Karpas-422 (cell line): ENCODE data around the gene TPK1. TPM values are rescaled to one million over a fixed set of nuclear protein-coding genes. Genes with fewer than 3 reads are reported as not detected.
"Not testable (repeated sequence)": the region's sequence is repeated elsewhere in the genome, so short reads cannot be mapped to it uniquely, and the experiment has no call there.

Source experiments
- DNase-seq: peaks from one replicate; pipeline ENCODE4 v3.0.0-alpha.2; 2015
- H2AFZ ChIP-seq: fragments of 200-600 bp; sonication (generic); 2 replicates; pipeline ENCODE4 v1.6.1; 2014; ENCODE audit warnings: antibody characterized with exemption, low read length, mixed read lengths
- H3K27ac ChIP-seq: fragments of 200-600 bp; sonication (generic); 2 replicates; pipeline ENCODE4 v1.5.1; 2014; ENCODE audit warnings: mild to moderate bottlenecking, low read length, moderate library complexity
- H3K27me3 ChIP-seq: fragments of 200-600 bp; sonication (generic); 2 replicates; pipeline ENCODE4 v1.6.1; 2014; ENCODE audit warnings: low read length, mixed read lengths
- H3K36me3 ChIP-seq: fragments of 200-600 bp; sonication (generic); 2 replicates; pipeline ENCODE4 v1.6.1; 2014; ENCODE audit warnings: low read length, mixed read lengths; ENCODE audit not compliant: insufficient read depth
- H3K4me1 ChIP-seq: fragments of 200-600 bp; sonication (generic); 2 replicates; pipeline ENCODE4 v1.6.1; 2014; ENCODE audit warnings: mild to moderate bottlenecking, low read length, mixed read lengths
- H3K4me2 ChIP-seq: fragments of 200-600 bp; sonication (generic); 2 replicates; pipeline ENCODE4 v1.6.1; 2014; ENCODE audit warnings: low read length, low read depth, mild to moderate bottlenecking; ENCODE audit not compliant: poor library complexity, severe bottlenecking
- H3K4me3 ChIP-seq: fragments of 200-600 bp; sonication (generic); 2 replicates; pipeline ENCODE4 v1.5.1; 2014; ENCODE audit warnings: mild to moderate bottlenecking, antibody characterized with exemption, low read length, mixed read lengths
- H3K79me2 ChIP-seq: fragments of 200-600 bp; sonication (generic); 2 replicates; pipeline ENCODE4 v1.6.1; 2014; ENCODE audit warnings: mild to moderate bottlenecking, low read length, mixed read lengths
- H3K9ac ChIP-seq: fragments of 200-600 bp; sonication (generic); 2 replicates; pipeline ENCODE4 v1.6.0; 2014; ENCODE audit warnings: low read length
- H3K9me2 ChIP-seq: fragments of 200-600 bp; sonication (generic), shearing (Covaris generic); replicated peaks from 2 replicates; pipeline ENCODE4 v1.6.0; 2014; ENCODE audit warnings: mild to moderate bottlenecking, low read length, moderate library complexity; ENCODE audit not compliant: insufficient read depth
- H3K9me3 ChIP-seq: fragments of 300-700, 200-600 bp; sonication (generic); 2 replicates; pipeline ENCODE4 v1.6.1; 2014; ENCODE audit warnings: low read length, mixed read lengths
- H4K20me1 ChIP-seq: fragments of 200-600 bp; sonication (generic); 2 replicates; pipeline ENCODE4 v1.6.1; 2014; ENCODE audit warnings: mild to moderate bottlenecking, antibody characterized with exemption, low read length, low read depth; ENCODE audit not compliant: insufficient read depth
- total RNA-seq: library from RNA; depleted of rRNA; stranded (reverse); fragments of >200 nt; shearing (Covaris generic); gene quantifications from 2 replicates; pipeline ENCODE4 v1.2.3, GENCODE V29; 2014; ENCODE audit warnings: low replicate concordance

The TPK1 gene
- total RNA-seq, 1 experiment from 2014 or later = 11.5 TPM

DNA sequence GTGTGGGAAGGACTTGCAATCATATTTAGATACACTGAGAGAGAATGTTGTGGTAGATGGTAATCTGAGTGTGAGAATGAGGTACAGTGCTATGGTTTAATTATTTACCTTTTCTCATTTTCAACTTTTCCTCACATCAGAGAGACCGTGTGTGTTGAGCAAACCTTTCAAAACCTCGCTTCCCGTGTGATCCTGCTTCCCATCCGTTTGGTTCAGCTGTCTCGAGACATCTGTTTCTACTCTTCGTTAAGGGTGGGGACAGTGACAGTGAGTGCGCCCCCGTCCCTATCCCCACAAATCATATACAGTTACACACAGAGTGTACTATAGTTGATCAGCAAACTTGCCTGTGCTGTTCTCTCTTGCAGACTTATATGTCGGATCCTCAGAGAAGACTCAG lies 399.4 kb downstream of the TPK1 start:
- no peaks in the 10 kb centered on the region for H3K4me1 ChIP-seq
- no peaks in the 10 kb centered on the region for H3K9me3 ChIP-seq
- no peak overlapping the region for H3K9ac ChIP-seq
- H2AFZ ChIP-seq = no peak overlapping the region
- H3K27me3 ChIP-seq = no peaks in the 10 kb centered on the region
- no peak overlapping the region for H3K4me3 ChIP-seq
- H3K36me3 ChIP-seq = no peaks in the 10 kb centered on the region
- no peak overlapping the region for H3K4me2 ChIP-seq
- no peak overlapping the region for H3K27ac ChIP-seq
- no peaks in the 10 kb centered on the region for H3K79me2 ChIP-seq
- no peaks in the 10 kb centered on the region for H3K9me2 ChIP-seq
- no peaks in the 10 kb centered on the region for H4K20me1 ChIP-seq
- no peak for DNase-seq

- Histone ChIP-seq H4K20me1 (no peaks in the 10 kb centered on the region), H3K4me2 (no peak overlapping the region), H3K9me3 (no peaks in the 10 kb centered on the region), H2AFZ (no peak overlapping the region), H3K27ac (no peak overlapping the region), H3K9ac (no peak overlapping the region), H3K4me3 (no peak overlapping the region), H3K79me2 (no peaks in the 10 kb centered on the region), H3K9me2 (no peaks in the 10 kb centered on the region), H3K27me3 (no peaks in the 10 kb centered on the region), H3K36me3 (no peaks in the 10 kb centered on the region), H3K4me1 (no peaks in the 10 kb centered on the region)
- DNase-seq = no peak
Observed at GRCh38 chr7:144428431-144428830, 407.4 kb downstream of the TPK1 start.

- DNase-seq, H2AFZ ChIP-seq, H3K9me2 ChIP-seq: not testable (repeated sequence)
Observed at GRCh38 chr7:144427539-144427938, 408.3 kb downstream of the TPK1 start.

GRCh38 chr7:144418931-144419330 lies 416.9 kb downstream of the TPK1 start:
- not testable (repeated sequence) for DNase-seq, H3K9ac ChIP-seq, H3K4me2 ChIP-seq, H3K4me3 ChIP-seq, H3K4me1 ChIP-seq, H3K27ac ChIP-seq, H4K20me1 ChIP-seq, H3K9me3 ChIP-seq, H3K9me2 ChIP-seq, H3K79me2 ChIP-seq, H3K36me3 ChIP-seq, H2AFZ ChIP-seq, H3K27me3 ChIP-seq

More at GRCh38 chr7:144427539-144427938, 408.3 kb downstream of the TPK1 start:
- not testable (repeated sequence) for H3K27ac ChIP-seq, H3K4me1 ChIP-seq, H4K20me1 ChIP-seq, H3K9ac ChIP-seq, H3K4me3 ChIP-seq, H3K36me3 ChIP-seq, H3K27me3 ChIP-seq, H3K79me2 ChIP-seq, H3K4me2 ChIP-seq, H3K9me3 ChIP-seq

DNA sequence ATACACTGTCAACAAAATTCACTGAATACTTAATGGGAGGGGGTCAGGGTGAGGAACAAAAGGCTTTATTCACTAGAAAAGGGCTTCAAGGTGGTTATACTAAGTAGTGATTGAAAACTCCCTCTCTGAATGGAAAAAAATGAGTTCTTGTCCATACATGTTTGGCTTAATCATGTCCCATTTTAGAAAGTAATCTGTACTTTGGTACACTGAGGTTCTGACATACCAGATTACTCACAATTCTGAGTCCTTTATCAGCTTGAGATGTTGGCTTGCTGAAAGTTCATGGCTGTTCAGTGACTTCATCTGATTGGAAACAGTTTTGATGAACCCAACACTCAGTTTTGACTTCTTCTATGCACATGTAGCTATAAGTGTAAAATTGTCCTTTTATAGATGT lies 419.5 kb downstream of the TPK1 start:
- Histone ChIP-seq H4K20me1 (no peaks in the 10 kb centered on the region), H3K9ac (no peak overlapping the region), H3K36me3 (no peaks in the 10 kb centered on the region), H3K4me3 (no peak overlapping the region), H3K4me2 (no peak overlapping the region), H2AFZ (no peak overlapping the region), H3K4me1 (no peaks in the 10 kb centered on the region), H3K9me2 (no peaks in the 10 kb centered on the region), H3K79me2 (no peaks in the 10 kb centered on the region), H3K9me3 (no peaks in the 10 kb centered on the region), H3K27me3 (no peaks in the 10 kb centered on the region), H3K27ac (no peak overlapping the region)
- no peak for DNase-seq

DNA sequence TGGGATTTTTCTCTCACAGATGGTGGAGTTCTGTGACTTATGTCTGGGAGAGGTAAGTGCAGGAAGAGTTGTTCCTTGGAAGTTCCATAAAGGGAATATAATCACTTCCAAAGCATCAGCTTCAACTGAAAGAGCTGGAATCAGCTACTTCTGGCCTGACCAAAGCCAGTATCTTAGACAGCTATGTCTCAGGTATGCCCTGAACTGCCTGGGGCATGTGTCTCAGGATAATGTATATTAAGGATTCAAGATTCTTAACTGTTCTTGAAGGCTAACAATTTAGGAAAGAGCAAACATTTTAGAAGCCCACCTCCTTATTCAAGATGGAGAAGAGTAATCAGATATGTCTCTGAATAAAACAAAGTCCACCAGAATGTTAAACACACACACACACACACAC lies 420.0 kb downstream of the TPK1 start:
- Histone ChIP-seq H3K9me3 (no peaks in the 10 kb centered on the region), H3K79me2 (no peaks in the 10 kb centered on the region), H3K27ac (no peak overlapping the region), H4K20me1 (no peaks in the 10 kb centered on the region), H2AFZ (no peak overlapping the region), H3K4me1 (no peaks in the 10 kb centered on the region), H3K27me3 (no peaks in the 10 kb centered on the region), H3K9me2 (no peaks in the 10 kb centered on the region), H3K4me3 (no peak overlapping the region), H3K4me2 (no peak overlapping the region), H3K9ac (no peak overlapping the region), H3K36me3 (no peaks in the 10 kb centered on the region)
- DNase-seq = no peak

DNA sequence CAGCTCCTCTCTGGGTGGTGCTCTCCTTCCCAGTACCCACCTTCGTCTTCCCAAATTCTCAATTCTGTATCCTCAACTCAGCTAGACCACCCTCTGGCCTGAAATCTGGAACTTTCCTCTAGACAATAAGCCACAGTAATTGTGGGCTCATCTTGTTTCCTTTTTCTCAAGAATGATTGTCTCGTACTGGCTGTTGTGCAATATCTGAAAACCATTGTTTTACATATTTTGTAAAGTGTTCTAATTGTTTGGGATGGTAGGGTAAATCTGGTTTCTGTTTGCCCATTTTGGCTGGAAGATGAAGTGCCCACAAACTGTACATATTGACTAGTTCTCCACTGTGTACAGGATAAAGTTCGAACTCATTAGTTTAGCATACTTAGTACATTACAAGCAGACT lies 421.0 kb downstream of the TPK1 start:
- Histone ChIP-seq H4K20me1 (no peaks in the 10 kb centered on the region), H2AFZ (no peak overlapping the region), H3K9me2 (no peaks in the 10 kb centered on the region), H3K4me1 (no peaks in the 10 kb centered on the region), H3K9me3 (no peaks in the 10 kb centered on the region), H3K36me3 (no peaks in the 10 kb centered on the region), H3K79me2 (no peaks in the 10 kb centered on the region), H3K27ac (no peak overlapping the region), H3K4me3 (no peak overlapping the region), H3K27me3 (no peaks in the 10 kb centered on the region), H3K9ac (no peak overlapping the region), H3K4me2 (no peak overlapping the region)
- DNase-seq = no peak

GRCh38 chr7:144410441-144410840 lies 425.4 kb downstream of the TPK1 start:
- Histone ChIP-seq H4K20me1 (no peaks in the 10 kb centered on the region), H3K4me2 (no peak overlapping the region), H2AFZ (no peak overlapping the region), H3K9me3 (no peaks in the 10 kb centered on the region), H3K79me2 (no peaks in the 10 kb centered on the region), H3K4me1 (no peaks in the 10 kb centered on the region), H3K36me3 (no peaks in the 10 kb centered on the region), H3K27me3 (no peaks in the 10 kb centered on the region), H3K9ac (no peak overlapping the region), H3K9me2 (no peaks in the 10 kb centered on the region), H3K4me3 (no peak overlapping the region), H3K27ac (no peak overlapping the region)
- no peak for DNase-seq

DNA sequence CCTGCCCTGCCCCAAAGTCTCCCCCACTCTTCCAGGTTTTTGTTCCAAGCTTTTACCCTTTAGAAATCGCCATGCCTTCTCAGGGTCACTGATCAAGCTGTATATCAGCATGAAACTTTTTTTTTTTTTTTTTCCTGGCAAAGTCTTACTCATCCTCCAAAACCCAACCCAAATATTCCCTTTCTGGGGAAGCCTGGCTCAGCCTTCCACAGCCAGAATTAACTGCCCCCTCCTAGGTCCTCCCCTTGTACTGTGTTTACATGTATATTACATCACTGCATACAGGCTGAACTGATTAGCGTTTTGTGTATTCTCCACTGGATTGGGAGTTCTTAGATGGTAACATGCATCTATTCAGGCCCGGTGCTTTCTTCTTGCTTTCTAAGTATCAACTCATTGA lies 427.7 kb downstream of the TPK1 start:
- H4K20me1 ChIP-seq = no peaks in the 10 kb centered on the region
- H3K9me3 ChIP-seq = no peaks in the 10 kb centered on the region
- no peaks in the 10 kb centered on the region for H3K79me2 ChIP-seq
- DNase-seq = no peak
- no peak overlapping the region for H3K4me3 ChIP-seq
- H3K4me1 ChIP-seq = no peaks in the 10 kb centered on the region
- no peaks in the 10 kb centered on the region for H3K27me3 ChIP-seq
- H3K9me2 ChIP-seq = no peaks in the 10 kb centered on the region
- H3K36me3 ChIP-seq = no peaks in the 10 kb centered on the region
- H3K27ac ChIP-seq = no peak overlapping the region
- no peak overlapping the region for H3K4me2 ChIP-seq
- no peak overlapping the region for H2AFZ ChIP-seq
- H3K9ac ChIP-seq = no peak overlapping the region
